ENCODE data around the gene NCR3LG1. TPM values are rescaled to one million over a fixed set of nuclear protein-coding genes. Genes with fewer than 3 reads are reported as not detected.

NCR3LG1 gene
- total RNA-seq, 1 donor from 2014 or later: 3.7 TPM

GRCh38 chr11:17392872-17393271 is 41.3 kb downstream of the NCR3LG1 start:
- no peak for DNase-seq (ENCODE audit: low read depth)

GRCh38 chr11:17393472-17393871 is 41.9 kb downstream of the NCR3LG1 start:
- DNase-seq (ENCODE audit: low read depth): no peak

DNA sequence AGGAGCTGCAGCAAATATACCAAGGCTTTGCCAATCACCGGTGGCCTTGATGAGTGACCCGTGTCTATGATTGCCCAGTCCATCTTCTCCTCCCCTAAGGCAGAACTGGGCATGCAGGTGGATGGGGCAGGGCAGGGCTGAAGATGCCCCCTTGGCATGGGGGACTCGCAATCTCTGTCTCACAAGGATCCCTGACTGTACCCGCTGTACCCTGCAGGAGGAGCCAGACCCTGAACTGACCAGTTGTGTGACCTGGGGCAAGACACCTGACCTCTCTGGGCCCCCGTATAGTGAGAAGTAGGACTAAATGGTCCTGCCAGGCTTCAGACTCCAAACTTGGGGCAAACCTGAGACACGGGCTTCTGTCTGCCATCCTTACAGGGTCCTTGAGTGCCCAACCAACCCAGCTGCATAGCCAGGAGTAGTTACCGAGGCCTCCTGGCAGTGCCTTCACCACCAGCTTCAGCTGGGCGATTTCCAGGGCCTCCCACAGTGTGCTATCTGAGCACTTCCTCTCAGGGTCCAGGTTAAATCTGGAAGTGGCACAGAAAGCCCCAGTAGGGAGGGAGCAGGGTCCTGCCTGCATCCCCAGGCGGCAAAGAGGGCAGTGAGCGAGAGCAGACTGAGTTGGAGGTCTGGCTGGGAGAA is 43.3 kb downstream of the NCR3LG1 start:
- DNase-seq (ENCODE audit: low read depth): no peak

GRCh38 chr11:17395554-17395961 is 44.0 kb downstream of the NCR3LG1 start:
- DNase-seq (ENCODE audit: low read depth): no peak

- no peak for DNase-seq (ENCODE audit: low read depth)
Measured at GRCh38 chr11:17395978-17396377, 44.4 kb downstream of the NCR3LG1 start.

DNA sequence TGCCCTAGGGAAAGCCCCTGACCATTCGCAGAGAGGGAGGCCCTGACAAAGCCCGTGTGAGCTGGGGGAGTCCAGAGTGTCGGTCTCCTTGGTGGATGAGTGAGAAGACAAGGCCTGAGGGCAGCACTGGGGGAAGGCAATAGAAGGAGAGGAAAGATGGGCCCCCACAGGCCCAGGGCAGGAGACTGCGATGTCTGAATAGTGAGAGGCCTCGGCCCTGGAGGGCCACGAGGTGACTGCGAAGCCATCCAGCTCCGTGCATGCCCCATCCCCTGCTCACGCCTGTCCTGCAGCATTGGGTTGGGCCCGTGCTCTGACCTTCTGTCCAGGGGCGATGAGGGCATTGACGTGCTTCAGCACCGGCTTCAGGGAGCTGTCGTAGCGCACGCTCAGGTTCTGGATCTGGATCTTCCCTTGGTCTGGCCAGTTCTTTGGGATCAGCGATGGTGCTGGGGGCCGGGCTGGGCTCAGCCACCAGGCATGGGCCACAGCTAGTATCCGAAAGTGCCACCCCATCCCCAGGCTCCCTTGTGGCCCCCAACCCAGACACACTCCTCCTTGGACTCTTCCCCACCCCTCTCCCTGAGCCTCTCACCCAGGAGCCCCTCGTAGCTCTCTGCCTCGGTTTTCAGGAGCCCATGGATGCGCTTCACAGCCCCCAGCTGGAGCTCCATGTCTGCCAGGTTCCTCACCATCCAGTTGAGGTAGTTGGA is 45.2 kb downstream of the NCR3LG1 start:
- no peak for DNase-seq (ENCODE audit: low read depth)

DNA sequence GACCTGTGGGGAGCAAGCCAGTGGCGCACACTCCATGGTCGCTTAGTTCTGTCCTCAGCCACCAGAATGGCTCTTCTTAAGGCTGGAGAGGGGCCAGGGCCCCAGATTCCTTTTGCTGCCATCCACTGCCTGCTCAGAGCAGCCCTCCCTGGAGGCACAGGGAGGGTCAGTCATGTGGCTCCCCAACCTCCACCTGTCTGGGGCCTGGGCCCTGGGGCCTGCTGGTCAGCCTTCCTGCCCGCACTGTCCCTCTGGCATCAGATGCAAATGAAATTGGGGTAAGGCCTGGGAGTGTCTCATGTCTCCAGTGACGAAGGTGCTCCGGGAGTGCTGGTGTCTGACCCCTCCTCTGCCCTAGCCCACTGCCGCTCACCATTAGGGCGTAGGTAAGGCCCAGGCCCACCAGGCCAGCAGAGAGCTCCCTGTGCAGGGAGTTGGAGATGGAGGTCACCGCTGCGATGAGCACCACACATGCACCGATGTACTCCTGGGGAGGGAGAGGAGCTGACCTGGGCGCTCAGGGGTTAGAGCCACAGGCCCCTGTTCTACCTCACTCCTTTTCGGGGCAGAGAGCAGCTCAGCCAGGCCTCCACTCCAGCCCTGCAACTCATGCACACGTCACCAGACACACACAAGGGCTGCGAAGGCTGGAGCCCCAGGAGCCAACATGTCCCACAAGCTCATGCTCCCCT is 45.9 kb downstream of the NCR3LG1 start:
- no peak for DNase-seq (ENCODE audit: low read depth)

DNA sequence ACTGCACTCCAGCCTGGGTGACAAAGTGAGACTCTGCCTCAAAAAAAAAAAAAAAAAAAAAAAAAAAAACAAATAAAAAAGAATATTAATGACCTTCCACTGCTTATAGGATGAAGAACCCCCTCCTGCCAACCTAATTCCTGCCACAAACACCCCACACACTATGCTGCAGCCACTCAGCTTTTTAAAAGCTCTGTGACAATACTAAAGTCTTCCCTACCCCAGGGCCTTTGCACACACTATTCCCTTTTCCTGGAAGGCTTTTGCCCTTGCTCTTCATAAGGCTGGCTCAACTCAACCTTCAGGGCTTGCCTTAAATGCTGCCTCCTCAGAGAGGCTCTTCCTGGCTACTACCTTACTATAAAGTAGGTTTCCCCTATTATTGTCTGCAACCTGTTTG is 47.6 kb downstream of the NCR3LG1 start:
- DNase-seq (ENCODE audit: low read depth): no peak

DNA sequence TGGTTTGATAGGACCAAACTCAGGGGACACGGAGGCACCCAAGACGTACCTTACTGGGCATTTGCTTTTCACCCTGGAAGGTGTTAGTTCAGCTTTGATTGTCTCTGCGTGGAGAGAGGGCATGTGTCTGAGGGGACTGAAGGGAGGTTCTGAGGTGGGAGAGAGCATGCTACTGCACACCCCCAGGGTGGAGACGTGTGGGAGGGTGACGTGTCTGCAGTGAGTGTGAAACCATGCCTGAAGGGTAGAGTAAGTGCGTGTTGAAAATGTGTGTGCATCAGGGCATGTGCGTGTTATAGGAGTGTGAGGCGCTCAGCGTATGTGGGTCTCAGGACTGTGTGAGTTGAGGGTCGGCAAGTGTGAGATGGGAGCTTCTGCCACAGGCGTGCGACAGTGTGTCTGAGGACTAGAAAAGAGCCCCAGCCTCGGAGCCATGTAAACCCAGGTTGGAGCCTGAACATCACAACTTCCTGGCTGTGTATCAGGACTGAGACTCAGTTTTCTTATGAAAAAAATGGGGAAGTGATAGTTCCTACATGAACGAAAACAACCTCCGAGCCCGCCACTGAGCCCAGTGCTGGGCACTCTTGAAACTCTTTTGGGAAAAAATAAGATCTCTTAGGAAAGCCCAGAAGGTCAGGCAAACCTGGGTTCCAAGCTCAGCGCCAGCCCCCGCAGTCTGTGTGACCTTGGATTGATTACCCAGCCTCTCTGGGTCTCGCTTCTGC is 48.6 kb downstream of the NCR3LG1 start:
- DNase-seq (ENCODE audit: low read depth): no peak

DNA sequence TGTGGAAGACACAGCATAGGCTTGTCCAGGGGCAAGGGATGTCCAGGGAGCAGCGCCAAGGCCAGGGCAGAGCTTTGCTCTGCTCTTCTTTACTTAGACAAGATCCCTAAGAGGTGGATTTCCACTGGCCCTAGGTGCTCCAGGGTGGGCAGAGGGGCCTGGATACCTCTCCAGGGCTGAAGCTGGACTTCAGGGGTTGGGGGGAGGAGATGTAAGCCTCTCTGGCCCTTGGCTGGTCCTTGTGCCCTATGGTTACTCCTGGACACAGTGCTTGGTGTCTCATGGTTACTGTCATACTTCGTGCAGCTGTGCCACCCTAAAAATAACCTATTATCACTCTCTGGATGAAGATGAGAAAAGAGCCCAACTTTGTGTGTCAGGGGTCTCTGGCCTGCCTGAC is 49.7 kb downstream of the NCR3LG1 start:
- peak; percentile 55 for DNase-seq (ENCODE audit: low read depth)

GRCh38 chr11:17401841-17402240 is 50.2 kb downstream of the NCR3LG1 start:
- DNase-seq (ENCODE audit: low read depth): no peak

GRCh38 chr11:17402486-17402885 is 50.9 kb downstream of the NCR3LG1 start:
- no peak for DNase-seq (ENCODE audit: low read depth)

- DNase-seq (ENCODE audit: low read depth): peak; percentile 39
Measured at GRCh38 chr11:17403980-17404759, 52.6 kb downstream of the NCR3LG1 start.

DNA sequence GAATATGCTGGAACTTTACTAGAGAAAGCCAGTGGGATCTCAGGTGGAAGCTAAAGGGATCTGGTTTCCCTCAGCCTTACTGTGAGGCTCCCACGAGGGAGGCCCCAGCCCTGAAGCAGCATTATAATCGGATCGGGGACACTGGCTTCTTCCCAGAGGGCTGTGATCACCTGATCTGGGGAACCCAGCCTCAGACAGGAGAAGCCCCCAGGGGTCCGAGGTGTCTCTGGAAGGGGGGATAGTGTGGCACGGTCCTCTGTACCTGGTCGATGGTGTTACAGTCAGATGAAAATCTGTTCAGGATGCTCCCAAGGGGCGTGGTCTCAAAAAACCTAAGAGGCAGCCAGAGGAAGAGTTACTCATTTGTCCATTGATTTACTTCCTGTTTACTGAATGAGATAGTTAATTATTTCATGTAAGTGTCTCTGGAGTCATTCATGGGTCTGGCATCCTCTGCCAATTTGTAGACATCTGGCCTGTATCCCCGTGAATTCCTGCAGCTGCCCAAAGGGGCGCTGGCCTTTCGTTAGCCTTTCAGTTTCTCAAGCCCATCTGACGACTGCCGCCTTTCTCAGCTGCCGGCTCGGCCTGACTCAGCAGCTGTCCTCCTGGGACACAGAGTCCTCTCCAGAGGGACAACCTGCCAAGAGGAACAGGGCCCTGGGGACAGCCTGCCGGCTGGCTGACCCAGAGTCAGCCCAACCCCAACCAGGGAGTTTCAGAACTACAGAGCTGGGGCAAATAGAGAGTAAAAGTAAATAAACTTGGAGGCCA is 53.8 kb downstream of the NCR3LG1 start:
- DNase-seq (ENCODE audit: low read depth): peak; percentile 95

DNA sequence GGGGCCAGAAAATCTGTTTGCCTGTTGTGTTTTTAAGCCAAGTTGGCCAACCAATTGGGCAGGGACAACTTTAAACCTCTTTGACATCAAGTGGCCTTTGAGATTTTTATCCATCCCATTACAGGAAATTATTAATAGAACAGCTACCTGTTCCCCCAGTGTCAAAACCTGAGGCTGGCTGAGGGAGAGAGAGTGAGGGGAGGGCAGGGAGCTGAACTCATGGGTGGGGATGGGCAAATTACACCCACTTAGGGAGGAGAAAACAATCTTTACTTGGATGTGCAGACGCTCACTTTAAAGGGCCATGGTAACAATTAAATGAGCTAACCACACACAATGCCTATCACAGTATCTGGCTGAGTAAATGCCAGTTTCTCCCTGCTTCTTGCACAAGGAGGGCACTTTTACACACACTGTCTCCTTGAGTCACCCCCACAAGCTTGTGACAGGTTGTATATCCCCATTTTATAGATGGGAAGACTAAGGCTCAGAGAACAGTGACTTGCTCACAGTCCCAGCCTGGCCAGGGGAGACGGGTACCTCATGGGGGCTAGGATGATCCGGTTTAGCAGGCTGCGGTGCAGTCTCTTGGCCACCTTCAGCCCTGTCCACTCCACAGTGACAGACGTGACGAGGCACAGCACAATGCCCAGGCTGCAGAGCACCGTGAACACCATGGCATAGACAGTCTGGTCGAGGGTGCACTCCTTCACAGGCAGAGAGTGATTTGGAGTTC is 54.6 kb downstream of the NCR3LG1 start:
- no peak for DNase-seq (ENCODE audit: low read depth)

GRCh38 chr11:17406818-17407149 is 55.2 kb downstream of the NCR3LG1 start:
- no peak for DNase-seq (ENCODE audit: low read depth)

- DNase-seq (ENCODE audit: low read depth): no peak
Measured at GRCh38 chr11:17407575-17407974, 56.0 kb downstream of the NCR3LG1 start.

- DNase-seq (ENCODE audit: low read depth): no peak
Measured at GRCh38 chr11:17408026-17408425, 56.4 kb downstream of the NCR3LG1 start.

GRCh38 chr11:17408641-17409040 is 57.0 kb downstream of the NCR3LG1 start:
- DNase-seq (ENCODE audit: low read depth): no peak
